ENCODE measurements around the gene BMPR2. TPM values are rescaled to one million over a fixed set of nuclear protein-coding genes. Genes with fewer than 3 reads are reported as not detected.

BMPR2 gene
- total and polyA plus RNA-seq, 2 of the 4 experiments (the other 2 are of a cell fraction), result 17.0 to 30.1 TPM

Small RNA genes lying within 50 kb of the gene (microRNA-seq; reads per million reads assigned to microRNA genes)
- not detected for gene MTND4LP17 (ENCODE audit: insufficient read depth, insufficient read length)
- gene RN7SL753P (ENCODE audit: insufficient read depth, insufficient read length), result not detected

Small RNA genes lying within 50 kb of the gene (small RNA-seq; reads per million reads assigned to genes)
- gene MTND4LP17, result 0 reads per million in 5 experiments
- gene RN7SL753P, result 0 reads per million in 5 experiments

Other genes with a start within 250 kb of the BMPR2 start
- gene SUMO1, start 137.7 kb upstream of the BMPR2 start, total RNA-seq (2012; rRNA removed), result 90.0 and 158 TPM in 2 replicates
- 57.0 and 72.3 TPM in 2 replicates for gene SUMO1, start 137.7 kb upstream of the BMPR2 start, polyA plus RNA-seq (2012; rRNA removed)
- 45.3 and 117 TPM in 2 replicates for gene NOP58, start 110.6 kb upstream of the BMPR2 start, total RNA-seq (2012; rRNA removed)
- gene NOP58, start 110.6 kb upstream of the BMPR2 start, polyA plus RNA-seq (2012; rRNA removed), result 37.6 and 54.0 TPM in 2 replicates